B cell (primary cell): ENCODE data around the gene TSKS. TPM values are rescaled to one million over a fixed set of nuclear protein-coding genes. Genes with fewer than 3 reads are reported as not detected.

ENCODE experiments used
- ATAC-seq: fragments of 200-7000 bp; cut with Tn5 transposase; one replicate; pipeline ENCODE4 v1.10.0; 2021; ENCODE audit warnings: low read depth, mild to moderate bottlenecking, moderate number of reproducible peaks, moderate library complexity
- CTCF ChIA-PET: fragments of 350-600 bp; sonication (Branson Sonifier 250); formaldehyde crosslinking; loops from one replicate; lab custom pipeline; 2021; ENCODE audit warnings: antibody characterized with exemption, inconsistent platforms; lab: Charles Lee
- POLR2A ChIA-PET: fragments of 350-600 bp; sonication (Branson Sonifier 250); formaldehyde crosslinking; loops from one replicate; lab custom pipeline; 2021; ENCODE audit warnings: antibody characterized with exemption; lab: Charles Lee
- DNase-seq: peaks from one replicate; pipeline ENCODE4 v3.0.0; 2013
- H2AFZ ChIP-seq: 2 replicates; pipeline ENCODE4 v1.6.1; 2012; ENCODE audit warnings: mild to moderate bottlenecking, low read depth, low read length; ENCODE audit not compliant: insufficient read depth, poor library complexity, severe bottlenecking
- H3K27ac ChIP-seq, 2 donors: 1 replicate in 1 of 2; 2 replicates in 1 of 2; pipeline ENCODE4 v1.5.1; 2012 to 2013; ENCODE audit warnings: low read length in 2 of 2, mild to moderate bottlenecking in 2 of 2, moderate library complexity in 1 of 2
- H3K27me3 ChIP-seq, 4 experiments: fragments of 200-600 bp in 1 of 4; sonication (generic) in 1 of 4; replicated peaks in 1 of 4; 1 replicate in 2 of 4; 2 replicates in 2 of 4; pipeline versions ENCODE4 v1.6.1 to v1.7.0; 2013 to 2016; ENCODE audit warnings: low read length in 3 of 4, mild to moderate bottlenecking in 2 of 4, mixed read lengths in 1 of 4, moderate library complexity in 1 of 4; ENCODE audit not compliant: insufficient read depth in 4 of 4, control insufficient read depth in 3 of 4; ENCODE audit errors: control extremely low read depth in 1 of 4
- H3K36me3 ChIP-seq, 2 experiments: replicated peaks in 1 of 2; 1 replicate in 1 of 2; 2 replicates in 1 of 2; pipeline versions ENCODE4 v1.6.1 to v1.7.1; 2013; ENCODE audit warnings: low read length in 1 of 2; ENCODE audit not compliant: insufficient read depth in 2 of 2, control insufficient read depth in 1 of 2; ENCODE audit errors: control extremely low read depth in 1 of 2, extremely low read depth in 1 of 2
- H3K4me1 ChIP-seq, 2 donors: fragments of 200-600 bp in 1 of 2; sonication (generic) in 1 of 2; 1 replicate in 1 of 2; 2 replicates in 1 of 2; pipeline versions ENCODE4 v1.5.1 to v1.6.1; 2013 to 2017; ENCODE audit warnings: low read length in 2 of 2; ENCODE audit not compliant: control insufficient read depth in 2 of 2, insufficient read depth in 2 of 2
- H3K4me2 ChIP-seq: replicated peaks from 2 replicates; pipeline ENCODE3; 2012; ENCODE audit warnings: mild to moderate bottlenecking, low read depth, low read length; ENCODE audit not compliant: poor library complexity, severe bottlenecking
- H3K4me3 ChIP-seq, 5 experiments: fragments of 200-600 bp in 1 of 5; sonication (generic) in 1 of 5; 1 replicate in 3 of 5; 2 replicates in 2 of 5; pipeline versions ENCODE4 v1.5.1 to v1.7.0; 2011 to 2016; ENCODE audit warnings: low read length in 4 of 5, mild to moderate bottlenecking in 4 of 5, low read depth in 2 of 5, control low read depth in 1 of 5, moderate library complexity in 1 of 5; ENCODE audit not compliant: insufficient read depth in 1 of 5; ENCODE audit errors: control extremely low read depth in 1 of 5, extremely low read depth in 1 of 5
- H3K79me2 ChIP-seq: fragments of 200-600 bp; sonication (generic); one replicate; pipeline ENCODE4 v1.6.0; 2016; ENCODE audit warnings: low read length; ENCODE audit not compliant: control insufficient read depth, insufficient read depth
- H3K9ac ChIP-seq: fragments of 200-600 bp; sonication (generic); 2 replicates; pipeline ENCODE4 v1.6.1; 2017; ENCODE audit warnings: mild to moderate bottlenecking, low read length, moderate library complexity
- H3K9me3 ChIP-seq, 3 donors: one replicate each; pipeline versions ENCODE4 v1.6.1 to v1.7.1; 2013; ENCODE audit warnings: low read length in 2 of 3; ENCODE audit not compliant: control insufficient read depth in 2 of 3, insufficient read depth in 1 of 3; ENCODE audit errors: control extremely low read depth in 1 of 3
- H4K20me1 ChIP-seq: 2 replicates; pipeline ENCODE4 v1.6.0; 2012; ENCODE audit warnings: mild to moderate bottlenecking, low read length; ENCODE audit not compliant: insufficient read depth, control insufficient read depth, poor library complexity, severe bottlenecking
- H3K27ac Mint-ChIP-seq: one replicate; pipeline ENCODE4 v1.8.0; 2021; ENCODE audit warnings: mixed read lengths
- H3K27me3 Mint-ChIP-seq: one replicate; pipeline ENCODE4 v1.8.0; 2021; ENCODE audit warnings: mixed read lengths
- H3K4me1 Mint-ChIP-seq: one replicate; pipeline ENCODE4 v1.8.0; 2021; ENCODE audit warnings: mixed read lengths
- H3K4me3 Mint-ChIP-seq: one replicate; pipeline ENCODE4 v1.8.0; 2021; ENCODE audit warnings: mixed read lengths
- H3K9me3 Mint-ChIP-seq: one replicate; pipeline ENCODE4 v1.8.0; 2022; ENCODE audit warnings: mixed read lengths; ENCODE audit not compliant: insufficient read depth
- EZH2 ChIP-seq: IDR thresholded peaks from 2 replicates; pipeline ENCODE4 v1.6.1; 2012; ENCODE audit warnings: borderline replicate concordance, low read depth, mild to moderate bottlenecking, moderate library complexity, low read length; ENCODE audit not compliant: insufficient read depth, poor library complexity, severe bottlenecking
- WGBS: methylation state at CpG from one replicate; pipeline ENCODE4 v1.1.5; 2013; ENCODE audit warnings: missing lambda C conversion rate; ENCODE audit not compliant: insufficient coverage; 5-methylcytosine and 5-hydroxymethylcytosine counted together
- intact Hi-C: fragments of 100-400 bp; cut with micrococcal nuclease; formaldehyde crosslinking; loops from one replicate; pipeline ENCODE4 v1.10.0; 2022
- polyA plus RNA-seq: library from polyadenylated mRNA; depleted of rRNA; stranded (reverse); fragments of >200 nt; gene quantifications from 2 replicates; pipeline ENCODE4 v1.2.3, GENCODE V29; 2012
- total RNA-seq, 2 donors: library from RNA; stranded (reverse); fragments of 120-200 nt in 1 of 2; gene quantifications; 1 replicate in 1 of 2; 2 replicates in 1 of 2; pipeline versions ENCODE4 v1.2.3 to v1.2.4, GENCODE V29; 2013 to 2022
- TF ChIP-seq, protein P1 (sequence below): fragments of 200-600 bp; IDR thresholded peaks from one replicate; pipeline ENCODE4 v1.8.0; 2022; ENCODE audit warnings: antibody characterized with exemption, mild to moderate bottlenecking

TSKS gene
- total and polyA plus RNA-seq, 2 donors (not counting 1 experiment from before 2014, with no cell fraction given) = 0.15 to 0.18 TPM

DNA sequence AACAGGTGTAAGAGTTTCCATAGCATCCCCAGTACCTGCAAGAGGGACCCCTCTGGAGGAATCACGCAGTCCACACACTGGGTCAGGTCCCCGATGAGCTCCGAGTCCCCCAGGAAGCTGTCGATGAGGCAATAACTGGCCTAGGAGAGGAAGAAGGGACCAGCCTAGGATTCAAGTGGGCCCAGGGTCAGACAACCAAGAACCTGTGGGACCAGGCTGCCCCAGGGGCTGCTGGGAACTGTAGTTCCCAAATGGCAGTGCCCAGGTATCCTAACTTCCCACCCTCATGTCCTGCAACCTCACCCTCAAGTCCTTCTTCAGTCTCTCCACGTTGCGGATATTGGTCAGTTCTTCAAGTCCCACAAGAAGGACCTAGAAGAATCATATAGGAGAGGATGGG is 48.2 kb upstream of the TSKS start:
- H3K9me3 ChIP-seq = no peaks in the 10 kb centered on the region
- H3K4me3 ChIP-seq = no peak overlapping the region
- ChIA-PET POLR2A (interaction anchor here (3.3 kb wide), 1 partner anchor 66 kb away, joined by 30 read pairs; the partner anchor contains the start of genes AKT1S1 and TBC1D17), CTCF (interaction anchor here (0.6 to 1.3 kb wide), 2 partner anchors 15 to 58 kb away, joined by 3 to 4 read pairs; no protein-coding TSS in a partner anchor)
- Mint-ChIP-seq H3K27ac (no peak overlapping the region), H3K4me1 (peaks cover 53% of the 10 kb centered on the region), H3K4me3 (peak overlapping the region; percentile 97), H3K9me3 (no peaks in the 10 kb centered on the region), H3K27me3 (no peaks in the 10 kb centered on the region)
- H3K27me3 ChIP-seq = no peaks in the 10 kb centered on the region
- H3K36me3 ChIP-seq = peaks cover 0 to under 1% of the 10 kb centered on the region in 2 experiments
- H3K27ac ChIP-seq = no peak overlapping the region
- no peak for TF ChIP-seq EZH2
- TF ChIP-seq, protein P1, sequence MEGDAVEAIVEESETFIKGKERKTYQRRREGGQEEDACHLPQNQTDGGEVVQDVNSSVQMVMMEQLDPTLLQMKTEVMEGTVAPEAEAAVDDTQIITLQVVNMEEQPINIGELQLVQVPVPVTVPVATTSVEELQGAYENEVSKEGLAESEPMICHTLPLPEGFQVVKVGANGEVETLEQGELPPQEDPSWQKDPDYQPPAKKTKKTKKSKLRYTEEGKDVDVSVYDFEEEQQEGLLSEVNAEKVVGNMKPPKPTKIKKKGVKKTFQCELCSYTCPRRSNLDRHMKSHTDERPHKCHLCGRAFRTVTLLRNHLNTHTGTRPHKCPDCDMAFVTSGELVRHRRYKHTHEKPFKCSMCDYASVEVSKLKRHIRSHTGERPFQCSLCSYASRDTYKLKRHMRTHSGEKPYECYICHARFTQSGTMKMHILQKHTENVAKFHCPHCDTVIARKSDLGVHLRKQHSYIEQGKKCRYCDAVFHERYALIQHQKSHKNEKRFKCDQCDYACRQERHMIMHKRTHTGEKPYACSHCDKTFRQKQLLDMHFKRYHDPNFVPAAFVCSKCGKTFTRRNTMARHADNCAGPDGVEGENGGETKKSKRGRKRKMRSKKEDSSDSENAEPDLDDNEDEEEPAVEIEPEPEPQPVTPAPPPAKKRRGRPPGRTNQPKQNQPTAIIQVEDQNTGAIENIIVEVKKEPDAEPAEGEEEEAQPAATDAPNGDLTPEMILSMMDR = no peak
- no peak overlapping the region for H3K9ac ChIP-seq
- intact Hi-C loops = no loop called here
- no peak overlapping the region for H3K4me2 ChIP-seq
- H4K20me1 ChIP-seq = no peaks in the 10 kb centered on the region
- peaks cover 3% of the 10 kb centered on the region for H3K79me2 ChIP-seq
- no peak for ATAC-seq
- no peak overlapping the region for H2AFZ ChIP-seq
- WGBS = 98% methylated on average over 4 of the region's 6 CpGs
- peak; percentile 32 for DNase-seq
- peaks cover 30 to 52% of the 10 kb centered on the region in 2 donors for H3K4me1 ChIP-seq

DNA sequence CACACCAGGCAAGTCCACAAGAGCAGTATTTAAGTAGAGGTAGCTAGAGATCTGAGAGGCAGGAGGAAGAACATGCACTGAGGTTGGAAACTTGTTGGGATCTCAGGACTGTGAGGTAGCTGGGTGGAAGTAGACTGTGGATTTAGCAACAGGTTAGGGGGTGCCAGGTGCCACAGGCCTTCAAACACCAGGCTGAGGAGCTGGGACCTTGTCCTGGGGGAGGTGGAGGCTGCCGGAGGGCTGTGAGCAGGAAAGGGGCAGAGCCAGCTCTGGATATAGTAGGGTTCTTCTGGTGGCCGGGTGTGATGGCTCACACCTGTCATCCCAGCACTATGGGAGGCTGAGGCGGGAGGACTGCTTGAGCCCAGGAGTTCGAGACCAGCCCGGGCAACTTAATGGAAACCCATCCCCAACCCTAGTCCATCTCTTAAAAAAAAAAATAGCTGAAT is 46.9 kb upstream of the TSKS start:
- Histone ChIP-seq H3K4me3 (peak overlapping the region; percentile 39 to 87 (median 79)), H3K79me2 (peaks cover 3% of the 10 kb centered on the region), H3K36me3 (peaks cover 0 to 6% of the 10 kb centered on the region in 2 experiments), H4K20me1 (no peaks in the 10 kb centered on the region), H3K27me3 (no peaks in the 10 kb centered on the region), H3K9ac (peak overlapping the region; percentile 83), H3K27ac (peak overlapping the region; percentile 63 to 66), H3K9me3 (no peaks in the 10 kb centered on the region), H2AFZ (no peak overlapping the region), H3K4me2 (peak overlapping the region; percentile 80), H3K4me1 (peaks cover 30 to 52% of the 10 kb centered on the region in 2 donors)
- TF ChIP-seq EZH2 = no peak
- TF ChIP-seq, protein P1 = no peak
- Mint-ChIP-seq H3K27me3 (no peaks in the 10 kb centered on the region), H3K27ac (peak overlapping the region; percentile 84), H3K4me1 (peaks cover 55% of the 10 kb centered on the region), H3K9me3 (no peaks in the 10 kb centered on the region), H3K4me3 (peak overlapping the region; percentile 96)
- WGBS = no CpG with 5 or more reads among the region's 5 CpGs
- POLR2A ChIA-PET = interaction anchor here (0.6 to 1.0 kb wide), 5 partner anchors 25 to 534 kb away, joined by 3 to 10 read pairs (median 3); no protein-coding TSS in a partner anchor
- ATAC-seq = no peak
- DNase-seq = no peak
- intact Hi-C loops = loop anchor here (5.0 kb wide), 1 partner anchor 683 kb away; no protein-coding TSS in a partner anchor
- CTCF ChIA-PET = interaction anchor here (0.8 to 1.3 kb wide), 3 partner anchors 42 to 123 kb away, joined by 3 read pairs; no protein-coding TSS in a partner anchor
